HepG2 (cell line): ENCODE data around the gene SREBF1. TPM values are rescaled to one million over a fixed set of nuclear protein-coding genes. Genes with fewer than 3 reads are reported as not detected.

Experiments used
- ATAC-seq: fragments of 200-7000 bp; cut with Tn5 transposase; 3 replicates; pipeline ENCODE4 v1.9.1; 2020; ENCODE audit warnings: mild to moderate bottlenecking, moderate library complexity
- BruUV-seq: library from RNA; stranded (reverse); fragments of 400-500 nt; replicated peaks from 2 replicates; lab custom pipeline; 2021; lab: Mats Ljungman, UMichigan
- CTCF ChIA-PET: fragments of 300-600 bp; formaldehyde crosslinking; extraction: SDS; loops from one replicate; lab custom pipeline; 2021; ENCODE audit warnings: low total read pairs, inconsistent platforms, low intra/inter-chr PET ratio; lab: Yijun Ruan, JAX
- POLR2A ChIA-PET: fragments of 350-600 bp; sonication (Branson Sonifier 250); formaldehyde crosslinking; loops from one replicate; lab custom pipeline; 2020; ENCODE audit warnings: antibody characterized with exemption, inconsistent platforms; lab: Yijun Ruan, JAX
- DNase-seq: peaks from one replicate; pipeline ENCODE4 v3.0.0-alpha.2; 2015; ENCODE audit warnings: low spot score
- FAIRE-seq: peaks from 3 replicates; lab custom pipeline; 2011; peaks lifted over from hg19 to GRCh38; lab: Jason Lieb, UNC
- H2AFZ ChIP-seq: one replicate; pipeline ENCODE4 v1.6.1; 2011; ENCODE audit warnings: low read length, inconsistent platforms
- H3K27ac ChIP-seq: fragments of 300-600 bp; 3 replicates; pipeline ENCODE4 v1.8.0; 2011; ENCODE audit warnings: mixed run types, mild to moderate bottlenecking, mixed read lengths, low read length, inconsistent platforms; ENCODE audit not compliant: insufficient read depth; ENCODE audit errors: extremely low read length
- H3K27me3 ChIP-seq, 2 experiments: fragments of 200-600 bp in 1 of 2; 2 replicates in 1 of 2; 3 replicates in 1 of 2; pipeline versions ENCODE4 v1.6.0 to v1.8.0; 2011; ENCODE audit warnings: low read length in 2 of 2, mild to moderate bottlenecking in 2 of 2, moderate library complexity in 2 of 2, inconsistent platforms in 1 of 2; ENCODE audit not compliant: insufficient read depth in 2 of 2, control insufficient read depth in 1 of 2
- H3K36me3 ChIP-seq, 2 experiments: fragments of 200-600 bp in 1 of 2; replicated peaks in 1 of 2; 2 replicates in 1 of 2; 3 replicates in 1 of 2; pipeline versions ENCODE4 v1.5.1 to v1.8.0; 2011; ENCODE audit warnings: low read length in 2 of 2, inconsistent platforms in 1 of 2; ENCODE audit not compliant: insufficient read depth in 2 of 2, control insufficient read depth in 1 of 2
- H3K4me1 ChIP-seq: 2 replicates; pipeline ENCODE4 v1.5.1; 2012; ENCODE audit warnings: low read length, inconsistent platforms; ENCODE audit not compliant: insufficient read depth
- H3K4me2 ChIP-seq: 2 replicates; pipeline ENCODE4 v1.6.0; 2011; ENCODE audit warnings: low read depth, low read length, inconsistent platforms
- H3K4me3 ChIP-seq, 3 experiments: fragments of 200-600 bp in 1 of 3; sonication (generic), shearing (Covaris generic) in 1 of 3; replicated peaks in 1 of 3; 2 replicates each; pipeline ENCODE4 v1.5.1; 2011 to 2016; ENCODE audit warnings: low read length in 3 of 3, inconsistent platforms in 2 of 3, low read depth in 2 of 3, mild to moderate bottlenecking in 2 of 3, control low read depth in 1 of 3, mixed read lengths in 1 of 3; ENCODE audit not compliant: insufficient read depth in 1 of 3
- H3K79me2 ChIP-seq: one replicate; pipeline ENCODE4 v1.6.1; 2011; ENCODE audit warnings: low read length, inconsistent platforms; ENCODE audit not compliant: insufficient read depth
- H3K9ac ChIP-seq: 2 replicates; pipeline ENCODE4 v1.6.0; 2011; ENCODE audit warnings: mild to moderate bottlenecking, low read depth, low read length, inconsistent platforms; ENCODE audit not compliant: insufficient read depth
- H3K9me3 ChIP-seq: 2 replicates; pipeline ENCODE4 v1.5.1; 2012; ENCODE audit warnings: mild to moderate bottlenecking, low read length
- H4K20me1 ChIP-seq: 2 replicates; pipeline ENCODE4 v1.6.0; 2011; ENCODE audit warnings: inconsistent platforms, mild to moderate bottlenecking, low read length, moderate library complexity; ENCODE audit not compliant: insufficient read depth
- AGO1 ChIP-seq: fragments of 200-400 bp; formaldehyde crosslinking; IDR thresholded peaks from 2 replicates; pipeline ENCODE4 v1.6.1; 2017; ENCODE audit warnings: mild to moderate bottlenecking, low read depth, low read length, moderate library complexity; ENCODE audit not compliant: poor library complexity, severe bottlenecking
- ATAD3A ChIP-seq: sonication (generic); formaldehyde crosslinking; IDR thresholded peaks from 2 replicates; pipeline ENCODE4 v1.4.0; 2020; ENCODE audit warnings: missing genetic modification reagents
- HDAC2 ChIP-seq: sonication (generic); formaldehyde crosslinking; IDR thresholded peaks from 2 replicates; pipeline ENCODE4 v1.4.0; 2020; ENCODE audit warnings: missing genetic modification reagents
- HHEX ChIP-seq: IDR thresholded peaks from 2 replicates; pipeline ENCODE4 v1.6.1; 2016; ENCODE audit warnings: control low read depth
- KDM6A ChIP-seq: IDR thresholded peaks from 2 replicates; pipeline ENCODE4 v1.6.1; 2016; ENCODE audit warnings: low read depth
- KMT2A ChIP-seq: sonication (generic); formaldehyde crosslinking; IDR thresholded peaks from 2 replicates; pipeline ENCODE4 v1.4.0; 2020; ENCODE audit warnings: missing genetic modification reagents
- PPARG ChIP-seq: conservative IDR thresholded peaks from 2 replicates; pipeline ENCODE4 v1.6.1; 2016; ENCODE audit warnings: missing biosample characterization, missing genetic modification reagents
- SATB2 ChIP-seq: sonication (generic); formaldehyde crosslinking; IDR thresholded peaks from 2 replicates; pipeline ENCODE4 v1.5.0; 2020; ENCODE audit warnings: missing genetic modification reagents
- SMYD3 ChIP-seq: sonication (generic); formaldehyde crosslinking; IDR thresholded peaks from 2 replicates; pipeline ENCODE4 v1.8.1; 2023; ENCODE audit warnings: mild to moderate bottlenecking, missing genetic modification reagents
- THAP9 ChIP-seq: sonication (generic); formaldehyde crosslinking; IDR thresholded peaks from 2 replicates; pipeline ENCODE4; 2020; ENCODE audit warnings: missing genetic modification reagents, mild to moderate bottlenecking, borderline replicate concordance
- ZBTB7A ChIP-seq: sonication (generic); formaldehyde crosslinking; IDR thresholded peaks from 2 replicates; pipeline ENCODE4 v1.8.0; 2022; ENCODE audit warnings: mild to moderate bottlenecking, missing genetic modification reagents
- ZNF292 ChIP-seq: sonication (generic); formaldehyde crosslinking; IDR thresholded peaks from 2 replicates; pipeline ENCODE4 v1.8.1; 2022; ENCODE audit warnings: mild to moderate bottlenecking, low read depth, missing genetic modification reagents, borderline replicate concordance
- ZNF546 ChIP-seq: sonication (generic); formaldehyde crosslinking; conservative IDR thresholded peaks from 2 replicates; pipeline ENCODE4 v1.8.1; 2023; ENCODE audit warnings: mild to moderate bottlenecking, missing genetic modification reagents
- ZNF547 ChIP-seq: sonication (generic); formaldehyde crosslinking; IDR thresholded peaks from 2 replicates; pipeline ENCODE4 v1.5.1; 2020; ENCODE audit warnings: mild to moderate bottlenecking, missing genetic modification reagents
- ZNF850 ChIP-seq: sonication (generic); formaldehyde crosslinking; conservative IDR thresholded peaks from 2 replicates; pipeline ENCODE4 v1.9.0; 2021; ENCODE audit warnings: mild to moderate bottlenecking, missing genetic modification reagents
- WGBS: methylation state at CpG from one replicate; pipeline ENCODE4 v1.1.6; 2017; ENCODE audit warnings: low lambda C conversion rate; 5-methylcytosine and 5-hydroxymethylcytosine counted together
- in situ Hi-C: cut with HindIII; loops from 2 replicates; pipeline ENCODE4 v1.10.0; 2017; ENCODE audit warnings: low pct_unique_long_range_greater_than_20kb; ENCODE audit not compliant: extremely low pct_ligation_motif_present
- intact Hi-C: fragments of 100-400 bp; cut with micrococcal nuclease; formaldehyde crosslinking; loops from one replicate; pipeline ENCODE4 v1.10.0; 2022; ENCODE audit not compliant: unreplicated experiment
- polyA plus RNA-seq, 8 experiments: library from polyadenylated mRNA; depleted of rRNA in 3 of 8; stranded (reverse) in 7 of 8; unstranded in 1 of 8; fragments of >200 nt; fragmentation: Illumina TruSeq in 4 of 8; extraction: Trizol in 4 of 8; gene quantifications; 2 replicates each; pipeline versions ENCODE4 v1.2.1 to v1.2.3, GENCODE V29; 2011 to 2016; ENCODE audit warnings: low read depth in 4 of 8, missing spikeins in 1 of 8, mixed read lengths in 1 of 8; ENCODE audit not compliant: insufficient read depth in 1 of 8
- total RNA-seq, 5 experiments: library from RNA; depleted of rRNA; stranded (reverse); fragments of >200 nt; fragmentation: Illumina TruSeq; extraction: Trizol; gene quantifications; 2 replicates each; pipeline ENCODE4 v1.2.3, GENCODE V29; 2016; ENCODE audit warnings: low read depth in 1 of 5

The SREBF1 gene
- total and polyA plus RNA-seq, 2 of the 13 experiments (the other 11 are each of a cell fraction or from before 2014, with no cell fraction given) = 34.3 to 38.0 TPM

GRCh38 chr17:17847726-17848125 lies 10.9 kb upstream of the SREBF1 start:
- DNase-seq (no peak), ATAC-seq (no peak), FAIRE-seq (no peak)
- intact Hi-C loops = no loop called here
- H4K20me1 ChIP-seq = no peaks in the 10 kb centered on the region
- in situ Hi-C loops = no loop called here
- no peak overlapping the region for H2AFZ ChIP-seq
- H3K4me1 ChIP-seq = peaks cover 58% of the 10 kb centered on the region
- ChIA-PET CTCF (no interaction called here), POLR2A (interaction anchor here (6.4 kb wide), 1 partner anchor 10 kb away, joined by 51 read pairs; the partner anchor contains the start of gene SREBF1)
- H3K9me3 ChIP-seq = no peaks in the 10 kb centered on the region
- 74% methylated on average over 2 of the region's 5 CpGs for WGBS
- no peaks in the 10 kb centered on the region; a peak in 1 of 5 replicates for H3K27me3 ChIP-seq
- H3K36me3 ChIP-seq = no peaks in the 10 kb centered on the region
- no peak overlapping the region for H3K9ac ChIP-seq
- H3K79me2 ChIP-seq = no peaks in the 10 kb centered on the region
- no TSS peak for BruUV-seq
- no peak overlapping the region for H3K4me2 ChIP-seq
- no peak for TF ChIP-seq ZNF546 (CRISPR knock-in tag)
- H3K4me3 ChIP-seq = no peak overlapping the region
- no peak overlapping the region for H3K27ac ChIP-seq

GRCh38 chr17:17847118-17847689 lies 10.4 kb upstream of the SREBF1 start:
- ATAC-seq (no peak), DNase-seq (no peak), FAIRE-seq (no peak)
- no TSS peak for BruUV-seq
- intact Hi-C loops = no loop called here
- TF ChIP-seq PPARG (CRISPR knock-in tag) (no peak), HHEX (no peak), THAP9 (CRISPR knock-in tag) (no peak), AGO1 (no peak), ZBTB7A (CRISPR knock-in tag) (no peak), SMYD3 (CRISPR knock-in tag) (no peak), SATB2 (CRISPR knock-in tag) (no peak), ZNF292 (CRISPR knock-in tag) (no peak), KDM6A (CRISPR knock-in tag) (no peak), HDAC2 (CRISPR knock-in tag) (no peak), ZNF547 (CRISPR knock-in tag) (no peak), ZNF850 (no peak), KMT2A (no peak), ATAD3A (CRISPR knock-in tag) (no peak)
- Histone ChIP-seq H3K27ac (no peak overlapping the region), H2AFZ (no peak overlapping the region), H3K36me3 (no peaks in the 10 kb centered on the region), H3K79me2 (no peaks in the 10 kb centered on the region), H3K9ac (no peak overlapping the region), H3K27me3 (no peaks in the 10 kb centered on the region; a peak in 2 of 5 replicates), H3K4me1 (peaks cover 62% of the 10 kb centered on the region), H4K20me1 (no peaks in the 10 kb centered on the region), H3K4me3 (no peak overlapping the region), H3K9me3 (no peaks in the 10 kb centered on the region), H3K4me2 (no peak overlapping the region)
- CTCF ChIA-PET = no interaction called here
- POLR2A ChIA-PET = interaction anchor here (6.4 kb wide), 1 partner anchor 10 kb away, joined by 51 read pairs; the partner anchor contains the start of gene SREBF1
- WGBS = 79% methylated on average over 10 of the region's 17 CpGs
- in situ Hi-C loops = no loop called here
